ENCODE data around the gene KIF1B.
A peak's percentile ranks its signal among the peaks of the same experiment; 100 is the strongest.
"Not testable (repeated sequence)": the region's sequence is repeated elsewhere in the genome, so short reads cannot be mapped to it uniquely, and the experiment has no call there.

The KIF1B gene

GRCh38 chr1:10387677-10388386 is 177.5 kb downstream of the KIF1B start:
- DNase-seq (ENCODE audit: low spot score) = peak; percentile 27

DNA sequence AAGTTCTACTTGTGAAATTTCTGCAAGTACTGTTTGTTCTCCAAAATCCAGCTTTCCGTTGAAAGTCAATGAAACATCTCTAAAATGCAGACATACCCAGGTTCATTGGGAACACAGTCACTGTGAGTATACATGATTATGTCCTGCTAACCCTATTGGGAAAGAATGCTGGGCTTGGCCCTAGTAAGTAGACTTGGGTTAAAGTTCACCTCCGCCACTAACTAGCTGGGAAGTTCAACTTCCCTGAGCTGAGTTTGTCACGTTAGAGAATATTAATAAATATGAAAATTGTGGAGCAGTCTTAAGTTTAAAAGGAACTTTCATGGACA is 178.0 kb downstream of the KIF1B start:
- no peak for DNase-seq (ENCODE audit: low spot score)

GRCh38 chr1:10389271-10389973 is 179.1 kb downstream of the KIF1B start:
- DNase-seq (ENCODE audit: low spot score) = no peak

- DNase-seq (ENCODE audit: low spot score) = no peak
These were observed 186.5 kb downstream of the KIF1B start for GRCh38 chr1:10396870-10397269.

GRCh38 chr1:10398278-10398733 is 187.9 kb downstream of the KIF1B start:
- DNase-seq (ENCODE audit: low spot score) = no peak

DNA sequence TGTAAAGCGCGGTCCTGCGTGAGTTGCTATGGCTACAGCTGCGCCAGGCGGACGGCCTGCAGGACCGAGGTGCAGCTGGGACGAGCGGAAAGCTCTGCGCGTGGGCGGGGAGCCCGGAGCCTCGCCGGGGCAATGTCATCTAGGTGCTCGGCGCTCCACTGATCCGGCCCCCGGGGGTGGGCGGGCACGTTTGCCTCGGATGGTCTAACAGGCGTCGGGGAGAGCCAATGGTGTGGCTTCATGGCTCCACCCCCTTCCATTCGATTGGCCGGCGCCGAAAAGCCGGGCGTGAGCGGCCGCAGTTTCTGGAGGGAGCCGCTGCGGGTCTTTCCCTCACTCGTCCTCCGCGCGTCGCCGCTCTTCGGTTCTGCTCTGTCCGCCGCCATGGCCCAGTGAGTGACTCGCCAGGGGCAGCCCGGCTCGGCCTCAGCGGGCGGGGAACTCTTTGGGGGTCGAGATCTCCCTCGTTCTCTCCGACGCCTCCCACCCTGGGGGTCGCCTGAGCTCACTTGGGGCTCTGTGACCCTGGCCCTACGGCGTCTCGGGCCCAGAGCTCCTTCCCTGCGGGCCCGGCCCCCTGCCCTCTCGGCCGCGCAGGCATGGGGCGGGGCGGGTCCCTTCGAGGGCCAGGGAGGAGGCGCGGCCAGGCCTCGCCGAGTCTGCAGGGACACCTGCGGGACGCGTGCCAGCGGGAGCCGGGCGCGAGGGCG is 188.5 kb downstream of the KIF1B start, which contains the start of gene PGD:
Gene PGD (plus strand): TSS at position 331 of the 710 bp plus-strand sequence. CDS start 54 bp downstream, at position 385.
- DNase-seq (ENCODE audit: low spot score) = peak; percentile 98

- DNase-seq (ENCODE audit: low spot score) = no peak
These were observed 189.1 kb downstream of the KIF1B start for GRCh38 chr1:10399444-10399941.

GRCh38 chr1:10400013-10400412 is 189.6 kb downstream of the KIF1B start:
- no peak for DNase-seq (ENCODE audit: low spot score)

- DNase-seq (ENCODE audit: low spot score) = no peak
These were observed 190.9 kb downstream of the KIF1B start for GRCh38 chr1:10401281-10401680.

DNA sequence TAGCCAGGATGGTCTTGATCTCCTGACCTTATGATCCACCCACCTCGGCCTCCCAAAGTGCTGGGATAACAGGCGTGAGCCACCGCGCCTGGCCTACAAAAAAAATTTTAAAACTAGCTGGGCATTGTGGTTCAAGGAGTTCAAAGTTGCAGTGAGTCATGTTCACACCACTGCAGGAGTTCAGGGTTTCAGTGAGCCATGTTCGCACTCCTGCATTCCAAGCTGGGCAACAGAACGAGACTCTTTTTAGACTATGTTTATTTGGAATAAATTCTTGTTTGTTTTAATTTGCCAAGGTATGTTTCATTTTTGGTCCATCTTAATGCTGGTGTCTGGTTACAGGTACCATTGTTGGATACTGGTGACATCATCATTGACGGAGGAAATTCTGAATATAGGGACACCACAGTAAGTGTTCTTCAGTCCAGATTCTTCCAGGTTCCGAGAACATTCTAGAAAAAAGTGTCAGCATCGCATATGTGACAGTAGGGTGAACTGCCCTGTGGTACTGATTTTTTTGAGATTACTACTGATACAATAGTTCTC is 192.4 kb downstream of the KIF1B start:
- DNase-seq (ENCODE audit: low spot score) = no peak

DNA sequence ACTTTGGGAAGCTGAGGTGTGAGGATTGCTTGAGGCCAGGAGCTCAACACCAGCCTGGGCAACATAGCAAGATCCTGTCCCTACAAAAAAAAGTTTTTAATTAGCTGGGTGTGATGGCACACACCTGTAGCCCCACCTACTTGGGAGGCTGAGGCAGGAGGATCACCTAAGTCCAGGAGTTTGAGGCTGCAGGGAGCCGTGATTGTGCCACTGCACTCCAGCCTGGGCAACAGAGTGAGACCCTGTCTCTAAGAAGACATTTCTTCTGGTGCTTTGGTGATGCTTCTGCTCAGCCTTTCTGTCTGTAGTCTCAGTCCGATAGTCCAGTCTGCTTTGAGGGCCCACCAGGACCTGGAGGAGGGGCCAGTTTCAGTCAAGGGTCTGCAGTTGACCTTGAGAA is 196.8 kb downstream of the KIF1B start:
- no peak for DNase-seq (ENCODE audit: low spot score)

DNA sequence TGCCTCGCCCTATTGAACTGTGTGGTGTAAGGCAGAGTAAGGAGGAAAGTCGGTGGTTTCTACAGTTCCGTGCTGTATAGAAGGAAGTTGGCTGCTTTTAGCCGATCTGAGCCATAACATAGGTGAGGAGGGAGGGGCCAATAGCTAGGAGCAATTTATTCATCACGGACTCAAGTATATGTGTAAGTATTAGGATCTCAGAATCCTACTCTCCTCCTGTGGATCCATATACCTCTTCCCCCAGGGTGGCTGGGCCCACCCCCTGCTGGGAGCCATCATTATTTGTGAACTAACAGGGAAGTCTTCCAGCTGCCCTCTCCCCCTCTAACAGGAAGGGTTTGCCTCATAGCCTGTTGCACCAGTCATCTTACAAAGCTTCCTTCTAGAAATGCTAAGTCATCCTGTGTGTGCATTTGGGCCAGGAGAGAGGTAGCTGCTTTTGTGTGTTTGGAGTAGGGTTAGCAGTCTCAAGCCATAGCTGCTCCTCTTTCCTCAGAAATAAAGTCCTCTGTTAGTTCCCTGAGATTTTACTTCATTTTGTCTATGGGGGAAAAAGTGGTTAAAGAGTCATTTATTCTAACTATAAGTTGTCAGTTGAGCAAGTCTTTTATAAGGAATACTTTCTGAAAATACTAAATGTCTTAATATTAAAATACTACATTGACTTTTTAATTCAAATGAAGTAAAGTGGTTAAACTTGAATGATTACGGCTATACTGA is 205.0 kb downstream of the KIF1B start:
- no peak for DNase-seq (ENCODE audit: low spot score)

DNA sequence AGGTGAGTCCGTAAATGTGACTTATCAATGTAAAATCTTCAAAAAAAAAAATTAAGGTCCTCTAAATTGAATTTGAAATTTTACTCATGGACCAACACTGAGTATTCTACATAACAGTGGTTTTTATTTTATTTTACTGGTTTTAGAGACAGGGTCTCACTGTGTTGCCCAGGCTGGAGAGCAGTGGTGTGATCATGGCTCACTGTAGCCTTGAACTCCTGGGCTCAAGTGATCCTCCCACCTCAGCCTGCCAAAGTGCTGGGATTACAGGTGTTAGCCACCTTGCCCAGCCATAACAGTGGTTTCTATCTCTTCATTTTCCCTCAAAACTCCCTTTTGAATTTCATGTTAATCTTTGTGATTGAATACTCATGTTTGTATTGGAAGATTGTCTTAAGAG is 205.6 kb downstream of the KIF1B start:
- DNase-seq (ENCODE audit: low spot score) = not testable (repeated sequence)

GRCh38 chr1:10418741-10419140 is 208.4 kb downstream of the KIF1B start:
- not testable (repeated sequence) for DNase-seq (ENCODE audit: low spot score)

GRCh38 chr1:10419351-10419750 is 209.0 kb downstream of the KIF1B start:
- DNase-seq (ENCODE audit: low spot score) = no peak

DNA sequence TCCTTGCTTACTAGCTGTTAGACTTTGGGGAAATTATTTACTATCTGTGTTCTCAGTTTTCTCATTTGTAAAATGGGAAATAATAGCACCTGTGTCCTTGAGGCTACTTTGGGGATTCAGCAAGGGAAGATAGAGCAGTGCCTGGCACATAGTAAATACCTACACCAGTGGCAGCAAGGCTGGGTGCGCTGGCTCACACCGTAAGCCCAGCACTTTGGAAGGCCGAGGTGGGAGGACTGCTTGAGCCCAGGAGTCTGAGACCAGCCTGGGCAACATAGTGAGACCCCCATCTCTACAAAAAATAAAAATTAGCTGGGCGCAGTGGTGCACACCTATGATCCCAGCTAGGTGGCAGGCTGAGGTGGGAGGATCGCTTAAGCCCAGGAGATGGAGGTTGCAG is 211.3 kb downstream of the KIF1B start:
- no peak for DNase-seq (ENCODE audit: low spot score)

GRCh38 chr1:10424034-10424433 is 213.7 kb downstream of the KIF1B start:
- no peak for DNase-seq (ENCODE audit: low spot score)

- no peak for DNase-seq (ENCODE audit: low spot score)
These were observed 214.3 kb downstream of the KIF1B start for GRCh38 chr1:10424651-10425050.

GRCh38 chr1:10425826-10426534 is 215.6 kb downstream of the KIF1B start:
- not testable (repeated sequence) for DNase-seq (ENCODE audit: low spot score)

DNA sequence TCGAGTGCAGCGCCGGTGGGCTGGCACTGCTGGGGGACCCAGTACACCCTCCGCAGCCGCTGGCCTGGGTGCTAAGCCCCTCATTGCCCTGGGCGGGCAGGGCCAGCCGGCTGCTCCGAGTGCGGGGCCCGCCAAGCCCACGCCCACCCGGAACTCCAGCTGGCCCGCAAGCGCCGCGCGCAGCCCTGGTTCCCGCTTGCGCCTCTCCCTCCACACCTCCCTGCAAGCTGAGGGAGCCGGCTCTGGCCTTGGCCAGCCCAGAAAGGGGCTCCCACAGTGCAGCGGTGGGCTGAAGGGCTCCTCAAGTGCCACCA is 216.1 kb downstream of the KIF1B start:
- DNase-seq (ENCODE audit: low spot score) = not testable (repeated sequence)

- DNase-seq (ENCODE audit: low spot score) = no peak
These were observed 218.6 kb downstream of the KIF1B start for GRCh38 chr1:10428984-10429383.
